Activated gamma-delta T cell (primary cell): Measurements from ENCODE around the gene FAT4.
A peak's percentile ranks its signal among the peaks of the same experiment; 100 is the strongest.

Experiments used
- DNase-seq: peaks from one replicate; lab custom pipeline; 2025; lab: John Stamatoyannopoulos, UW
- total RNA-seq, 2 donors: gene quantifications; one replicate each; lab custom pipeline; 2026; lab: John Stamatoyannopoulos, UW

Gene FAT4, protein sequence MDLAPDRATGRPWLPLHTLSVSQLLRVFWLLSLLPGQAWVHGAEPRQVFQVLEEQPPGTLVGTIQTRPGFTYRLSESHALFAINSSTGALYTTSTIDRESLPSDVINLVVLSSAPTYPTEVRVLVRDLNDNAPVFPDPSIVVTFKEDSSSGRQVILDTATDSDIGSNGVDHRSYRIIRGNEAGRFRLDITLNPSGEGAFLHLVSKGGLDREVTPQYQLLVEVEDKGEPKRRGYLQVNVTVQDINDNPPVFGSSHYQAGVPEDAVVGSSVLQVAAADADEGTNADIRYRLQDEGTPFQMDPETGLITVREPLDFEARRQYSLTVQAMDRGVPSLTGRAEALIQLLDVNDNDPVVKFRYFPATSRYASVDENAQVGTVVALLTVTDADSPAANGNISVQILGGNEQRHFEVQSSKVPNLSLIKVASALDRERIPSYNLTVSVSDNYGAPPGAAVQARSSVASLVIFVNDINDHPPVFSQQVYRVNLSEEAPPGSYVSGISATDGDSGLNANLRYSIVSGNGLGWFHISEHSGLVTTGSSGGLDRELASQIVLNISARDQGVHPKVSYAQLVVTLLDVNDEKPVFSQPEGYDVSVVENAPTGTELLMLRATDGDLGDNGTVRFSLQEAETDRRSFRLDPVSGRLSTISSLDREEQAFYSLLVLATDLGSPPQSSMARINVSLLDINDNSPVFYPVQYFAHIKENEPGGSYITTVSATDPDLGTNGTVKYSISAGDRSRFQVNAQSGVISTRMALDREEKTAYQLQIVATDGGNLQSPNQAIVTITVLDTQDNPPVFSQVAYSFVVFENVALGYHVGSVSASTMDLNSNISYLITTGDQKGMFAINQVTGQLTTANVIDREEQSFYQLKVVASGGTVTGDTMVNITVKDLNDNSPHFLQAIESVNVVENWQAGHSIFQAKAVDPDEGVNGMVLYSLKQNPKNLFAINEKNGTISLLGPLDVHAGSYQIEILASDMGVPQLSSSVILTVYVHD (N-terminal part only)
- 1.3 to 1.4 reads per million in 2 donors for total RNA-seq

DNA sequence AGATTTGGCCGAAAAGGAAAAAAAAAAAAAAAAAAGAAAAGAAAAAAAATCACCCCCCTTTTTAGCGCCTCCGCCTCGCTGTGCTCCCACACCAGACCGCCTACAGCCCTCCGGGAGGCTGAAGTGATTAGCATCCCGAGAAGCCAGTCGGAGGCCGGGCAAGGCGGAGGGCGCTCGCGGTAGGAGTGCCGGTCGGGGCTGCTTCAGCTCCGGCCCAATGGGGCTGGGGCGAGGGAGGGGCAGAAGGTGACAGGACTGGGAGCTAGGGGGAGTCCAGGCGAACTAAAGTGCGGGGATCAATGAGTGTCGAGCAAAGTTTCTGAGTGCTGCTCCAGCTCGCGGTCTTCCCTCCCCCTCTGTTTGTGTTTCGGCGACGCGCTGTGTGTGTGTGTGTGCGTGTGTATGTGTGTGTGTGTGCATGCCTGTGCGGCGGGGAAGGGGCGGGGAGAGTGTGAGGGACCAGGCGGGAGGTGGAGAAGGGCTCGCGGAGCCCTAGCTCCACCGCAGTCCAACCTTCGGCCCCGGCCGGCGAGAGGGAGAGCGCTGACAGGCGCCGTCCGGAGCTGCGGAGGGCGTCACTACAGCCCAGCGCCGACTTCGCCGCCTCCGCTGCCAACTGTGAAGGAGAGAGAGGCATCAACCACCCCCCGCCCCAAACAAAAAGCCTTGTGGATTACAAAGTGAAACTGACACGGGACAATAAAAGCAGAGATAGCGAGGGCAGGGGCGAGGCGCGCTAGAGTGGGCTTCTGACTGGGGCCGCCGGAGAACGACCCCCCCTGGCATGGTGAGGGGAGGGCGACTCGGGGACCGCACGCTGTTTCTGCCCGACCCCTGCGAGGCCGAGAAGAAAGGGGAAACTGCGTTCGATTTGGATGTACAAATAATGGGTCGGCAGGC lies at the start of gene FAT4:
TSS of gene FAT4 (plus strand) at position 280 of the 900 bp plus-strand sequence. CDS start 1,457 bp downstream, outside the sequence.
- peak; percentile 11 for DNase-seq

DNA sequence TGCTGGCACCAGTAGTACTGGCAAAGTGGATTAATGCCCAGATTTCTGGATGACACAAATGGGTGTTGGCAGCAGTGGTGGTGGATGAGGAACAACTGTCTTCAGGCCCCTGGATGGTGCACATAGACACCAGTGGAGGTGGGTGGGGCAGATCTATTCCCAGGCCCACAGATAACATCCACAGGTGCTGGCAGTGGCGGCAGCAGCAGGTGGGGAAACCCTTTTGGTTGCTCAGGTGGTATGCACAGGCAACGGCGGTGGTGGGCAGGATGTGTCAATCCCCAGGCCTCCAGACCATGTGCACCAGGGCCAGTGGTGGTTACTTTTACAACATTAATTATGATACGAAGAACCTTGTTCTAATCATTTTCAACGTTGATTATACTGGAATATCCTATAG lies 48.9 kb upstream of the FAT4 start:
- DNase-seq, result no peak

DNA sequence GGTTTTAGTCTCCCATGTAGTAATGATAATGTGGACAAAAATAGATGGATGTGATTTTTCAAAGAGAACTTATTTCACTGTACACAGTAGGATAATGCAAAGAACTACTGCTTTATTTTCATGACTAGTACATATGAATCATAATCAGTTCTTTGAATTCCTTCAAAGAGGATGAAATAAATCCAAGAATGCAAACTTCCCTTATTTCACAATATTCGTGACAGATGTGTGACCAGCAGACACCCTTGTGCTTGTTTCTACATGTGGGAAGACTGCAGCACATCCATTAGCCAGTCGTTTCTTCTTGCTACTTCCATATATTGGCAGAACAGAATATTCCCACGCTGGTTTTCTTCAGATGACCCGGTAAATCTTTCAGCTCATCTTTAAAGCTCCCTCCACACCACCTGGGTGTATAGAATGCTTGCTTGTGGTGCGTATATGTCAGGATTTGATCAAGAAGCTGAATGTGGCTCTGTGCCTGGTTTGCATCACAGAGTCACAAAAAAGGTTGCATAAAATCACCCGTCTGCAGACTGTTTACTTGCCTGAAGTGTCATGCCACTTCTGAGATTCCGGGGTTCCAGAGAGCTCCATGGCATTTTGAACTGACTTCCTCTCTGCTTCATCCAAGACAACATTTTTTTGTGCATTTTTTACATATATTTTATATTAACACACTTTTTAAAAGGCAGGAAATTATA lies 47.7 kb upstream of the FAT4 start:
- no peak for DNase-seq

DNA sequence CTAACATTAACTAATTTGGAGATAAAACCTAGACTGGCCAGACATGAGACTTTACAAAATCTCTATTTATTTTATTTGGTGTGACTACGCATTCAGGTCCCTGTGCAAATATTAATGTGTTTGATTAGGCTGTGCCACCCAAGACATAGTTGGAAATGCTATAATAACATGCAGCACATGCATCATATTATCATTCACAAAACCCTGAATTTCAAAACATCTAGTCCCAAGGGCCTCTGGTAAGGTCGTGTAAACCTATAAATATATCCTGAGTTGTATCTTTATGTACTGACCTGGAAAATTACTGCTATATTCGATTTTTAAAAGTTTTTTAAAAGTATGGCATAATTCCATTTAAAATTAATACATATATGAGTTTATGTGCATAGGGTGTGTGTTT lies 47.1 kb upstream of the FAT4 start:
- no peak for DNase-seq

DNA sequence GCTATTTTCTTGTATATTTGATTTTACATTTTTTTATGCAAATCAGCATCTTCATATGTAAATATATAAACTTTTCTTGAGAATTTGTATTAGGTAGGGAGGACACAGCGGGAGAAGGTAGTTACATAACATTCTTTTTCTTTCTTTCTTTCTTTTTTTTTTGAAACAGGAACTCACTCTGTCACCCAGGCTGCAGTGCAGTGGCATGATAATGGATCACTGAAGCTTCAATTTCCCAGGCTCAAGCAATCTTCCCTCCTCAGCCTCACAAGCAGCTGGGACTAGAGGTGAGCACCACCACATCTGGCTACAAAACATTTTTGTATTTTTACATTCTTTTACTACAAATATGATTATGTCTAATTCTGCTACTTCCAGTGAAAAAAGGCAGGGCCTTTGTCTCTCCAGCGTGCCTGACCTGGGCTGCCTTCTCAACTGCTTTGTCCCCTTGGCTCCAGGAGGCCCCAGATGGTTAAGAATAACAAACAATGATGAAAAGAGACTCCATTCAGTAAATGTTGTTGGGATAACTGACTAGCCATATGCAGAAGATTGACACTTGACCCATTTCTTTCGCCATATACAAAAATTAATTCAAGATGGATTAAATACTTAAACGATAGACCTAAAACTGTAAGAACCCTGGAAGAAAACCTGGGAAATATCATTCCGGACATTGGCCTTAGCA lies 46.5 kb upstream of the FAT4 start:
- DNase-seq, result no peak

DNA sequence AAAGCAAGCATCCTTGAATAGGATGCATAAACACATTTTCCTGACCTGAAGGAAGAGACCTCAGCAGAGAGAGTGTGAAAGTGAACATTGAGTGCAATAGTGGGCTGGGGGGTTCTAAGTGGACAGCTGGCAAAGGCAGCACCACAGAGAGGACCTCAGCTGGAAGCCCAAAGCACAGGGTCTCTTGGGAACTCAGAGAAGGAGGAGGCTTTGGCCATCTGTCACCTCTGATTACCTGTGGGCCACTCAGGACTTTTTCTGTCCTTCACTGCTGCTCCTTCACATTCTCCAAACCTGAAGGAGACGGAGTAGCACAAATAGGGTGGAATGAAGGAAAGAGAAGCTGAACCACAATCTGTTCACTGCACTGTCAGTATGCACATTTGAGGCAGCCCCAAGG lies 37.9 kb upstream of the FAT4 start:
- no peak for DNase-seq

DNA sequence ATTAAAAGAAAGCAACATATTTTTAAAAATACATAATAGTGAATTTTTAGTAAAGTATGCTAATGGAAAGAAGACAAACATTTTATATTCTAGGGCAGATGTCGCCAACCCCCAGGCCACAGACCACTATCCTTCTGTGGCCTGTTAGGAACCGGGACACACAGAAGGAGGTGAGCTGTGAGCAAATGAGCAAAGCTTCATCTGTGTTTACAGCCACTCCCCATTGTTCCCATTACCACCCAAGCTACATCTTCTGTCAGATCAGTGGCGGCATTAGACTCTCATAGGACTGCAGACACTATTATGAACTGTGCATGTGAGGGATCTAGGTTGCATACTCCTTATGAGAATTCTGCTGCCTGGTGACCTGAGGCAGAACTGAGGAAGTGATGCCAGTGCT lies 37.0 kb upstream of the FAT4 start:
- no peak for DNase-seq

DNA sequence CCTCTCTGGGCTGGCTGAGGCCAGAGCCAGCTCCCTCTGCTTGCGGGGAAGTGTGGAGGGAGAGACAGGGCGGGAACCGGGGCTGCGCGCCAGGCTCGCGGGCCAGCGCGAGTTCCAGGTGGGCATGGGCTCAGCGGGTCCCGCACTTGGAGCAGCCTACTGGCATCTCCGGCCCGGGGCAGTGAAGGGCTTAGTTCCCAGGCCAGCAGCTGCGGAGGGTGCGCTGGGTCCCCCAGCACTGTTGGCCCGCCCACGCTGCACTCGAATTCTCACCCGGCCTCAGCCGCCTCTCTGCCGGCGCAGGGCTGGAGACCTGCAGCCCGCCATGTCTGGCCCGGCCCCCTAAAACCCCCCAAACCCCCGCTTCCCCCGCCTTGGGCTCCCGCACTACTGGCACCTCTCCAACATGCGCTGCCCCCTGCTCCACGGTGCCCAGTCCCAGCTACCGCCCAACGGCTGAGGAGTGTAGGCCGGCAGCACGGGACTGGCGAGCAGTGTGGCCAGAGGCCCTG lies 33.8 kb upstream of the FAT4 start:
- DNase-seq, result peak; percentile 8

DNA sequence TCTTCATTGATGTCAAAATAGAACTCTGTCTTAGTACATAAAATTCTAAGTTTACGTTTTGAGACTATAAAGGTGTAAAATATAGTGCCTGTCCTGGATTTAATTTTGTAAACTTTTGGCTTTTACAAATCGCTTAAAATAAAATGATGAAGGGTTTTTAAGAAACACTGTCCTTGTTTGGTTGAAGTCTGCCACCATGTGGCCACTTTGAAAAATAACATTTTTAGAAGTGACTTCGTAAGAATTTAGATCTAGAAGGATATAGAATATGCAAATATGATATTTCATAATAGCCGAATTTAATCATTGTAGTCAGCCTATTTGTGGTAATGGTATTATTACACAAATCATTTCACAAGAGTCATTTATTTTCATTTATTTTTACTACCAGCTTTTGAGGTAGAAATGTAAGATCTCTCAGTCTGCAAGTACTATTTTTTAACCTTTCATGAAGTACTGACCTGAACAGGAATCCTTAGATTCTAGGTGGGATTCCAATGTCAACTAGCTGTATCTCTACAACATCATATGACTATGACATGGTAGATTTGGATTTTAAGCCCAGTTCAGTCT lies 31.0 kb upstream of the FAT4 start:
- DNase-seq, result no peak

DNA sequence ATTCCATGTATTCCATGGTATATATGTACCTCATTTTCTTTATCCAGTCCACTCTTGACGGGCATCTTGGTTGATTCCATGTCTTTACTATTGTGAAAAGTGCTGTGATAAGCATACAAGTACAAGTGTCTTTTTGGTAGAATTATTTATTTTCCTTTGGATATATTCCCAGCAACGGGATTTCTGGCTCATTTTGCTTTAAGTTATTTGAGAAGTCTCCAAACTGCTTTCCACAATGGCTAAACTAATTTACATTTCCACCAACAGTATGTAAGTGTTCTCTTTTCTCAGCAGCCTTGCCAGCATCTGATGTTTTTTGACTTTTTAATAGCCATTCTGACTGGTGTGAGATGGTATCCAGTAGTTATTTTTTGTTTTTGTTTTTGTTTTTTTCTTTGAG lies 17.6 kb upstream of the FAT4 start:
- no peak for DNase-seq

DNA sequence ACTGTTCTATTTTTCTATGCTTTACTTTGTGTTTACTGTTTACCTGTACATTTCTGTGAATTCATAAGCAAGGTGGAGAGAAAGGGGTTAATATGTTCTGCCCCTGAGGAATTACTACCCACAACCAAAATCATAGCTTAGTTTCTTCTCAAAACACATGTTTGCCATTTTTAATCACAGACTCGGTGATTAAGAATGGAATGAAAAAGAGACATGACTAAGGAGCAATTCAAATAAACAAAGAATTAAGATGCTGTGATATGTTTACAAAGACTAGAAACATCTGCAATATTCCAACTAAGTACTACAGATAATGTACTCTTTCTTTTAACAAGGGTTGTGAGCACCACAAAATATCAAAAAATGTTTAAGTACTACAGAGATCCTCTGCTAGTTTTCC lies 11.7 kb upstream of the FAT4 start:
- DNase-seq, result no peak

DNA sequence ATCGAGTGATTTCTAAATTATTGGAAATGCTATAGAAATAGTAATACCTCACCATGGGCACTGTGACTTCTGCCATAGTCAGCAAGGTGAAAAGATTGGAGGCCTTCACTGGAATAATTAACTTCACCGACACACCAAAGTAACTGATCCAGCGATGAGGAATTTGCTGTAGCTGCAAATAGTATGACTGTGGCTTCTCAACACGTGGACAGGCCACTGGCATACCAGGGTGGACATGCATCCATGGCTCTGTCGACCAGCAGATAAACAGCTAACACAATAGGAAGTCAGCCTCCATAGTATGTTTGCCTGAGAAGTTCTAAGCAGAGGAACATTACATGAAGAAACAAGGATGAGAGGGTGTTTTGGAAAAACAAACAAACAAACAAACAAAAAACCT lies 10.9 kb upstream of the FAT4 start:
- no peak for DNase-seq

DNA sequence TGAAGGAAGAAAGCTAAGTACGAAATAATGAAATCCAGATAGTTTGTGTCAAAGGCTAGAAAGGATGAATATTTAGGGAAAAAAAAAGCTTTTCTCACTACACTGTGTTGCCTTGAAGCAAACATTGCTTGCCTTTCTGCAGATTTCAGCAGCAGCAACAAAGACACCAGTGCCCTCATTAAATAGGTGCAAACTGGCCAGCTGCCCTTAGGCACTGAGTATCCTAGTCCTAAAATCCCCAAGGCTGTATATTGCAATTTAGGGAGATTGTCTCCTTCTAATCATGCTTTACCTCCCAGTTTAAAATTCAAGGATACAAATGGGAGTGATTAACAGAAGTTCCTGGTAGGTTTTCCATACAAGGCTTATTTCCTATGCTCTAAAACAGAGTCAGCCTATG lies 8.6 kb upstream of the FAT4 start:
- DNase-seq, result no peak

DNA sequence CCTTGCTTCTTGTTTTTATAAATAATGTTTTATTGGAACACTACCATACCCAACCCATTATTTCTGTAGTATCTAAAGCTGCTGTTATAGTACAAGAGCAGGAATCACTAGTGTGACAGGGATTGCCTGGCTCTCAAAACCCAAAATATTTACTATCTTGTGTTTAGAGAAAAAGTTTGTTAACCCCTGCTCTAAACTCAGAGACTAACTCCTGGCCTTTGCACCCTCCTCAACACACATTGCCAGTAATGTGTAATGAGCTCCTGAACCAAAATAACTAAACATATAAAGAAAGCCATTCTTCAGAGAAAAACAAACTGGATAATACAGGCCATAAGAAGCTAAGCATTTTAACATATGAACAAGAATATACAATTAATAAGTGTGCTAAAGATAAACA lies 8.2 kb upstream of the FAT4 start:
- DNase-seq, result no peak

DNA sequence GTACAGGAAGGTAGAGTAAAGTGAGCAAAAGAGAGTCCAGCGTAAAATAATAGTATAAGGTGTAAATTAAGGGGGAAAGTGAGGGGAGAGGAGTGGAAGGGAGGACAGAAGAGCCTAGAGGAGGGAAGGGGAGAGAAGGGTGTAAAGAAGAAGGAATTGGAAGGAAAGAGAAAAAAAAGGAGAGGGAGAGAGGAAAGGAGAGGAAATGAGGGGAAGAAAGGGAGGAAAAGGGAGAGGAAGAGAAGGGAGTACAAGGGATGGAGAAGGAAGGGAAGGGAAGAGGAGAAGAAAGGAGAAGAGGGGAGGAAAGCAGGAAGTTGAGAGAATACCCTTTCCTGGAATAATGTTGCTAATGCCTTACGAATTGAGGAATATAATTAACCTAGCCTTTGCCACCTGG lies 3.3 kb upstream of the FAT4 start:
- no peak for DNase-seq

DNA sequence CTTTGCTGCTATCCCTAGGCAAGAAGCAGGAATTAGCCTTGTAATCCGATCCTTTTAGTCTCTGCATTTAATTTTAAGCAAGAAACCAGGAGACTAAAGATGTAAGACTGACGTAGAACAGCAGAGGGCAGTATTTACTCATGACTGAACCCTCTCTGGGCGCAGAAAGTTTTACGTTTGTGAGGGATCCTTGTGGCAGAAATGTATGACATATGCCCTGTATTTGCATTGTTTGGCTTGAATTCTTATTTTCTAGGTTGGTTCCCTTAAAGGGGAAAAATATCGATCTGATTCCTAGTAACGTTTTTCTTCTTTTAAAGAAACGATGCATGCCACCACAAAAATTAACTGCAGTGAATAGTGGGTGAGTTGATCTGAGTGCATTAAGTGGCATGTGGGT lies 1.3 kb upstream of the FAT4 start:
- DNase-seq, result no peak

DNA sequence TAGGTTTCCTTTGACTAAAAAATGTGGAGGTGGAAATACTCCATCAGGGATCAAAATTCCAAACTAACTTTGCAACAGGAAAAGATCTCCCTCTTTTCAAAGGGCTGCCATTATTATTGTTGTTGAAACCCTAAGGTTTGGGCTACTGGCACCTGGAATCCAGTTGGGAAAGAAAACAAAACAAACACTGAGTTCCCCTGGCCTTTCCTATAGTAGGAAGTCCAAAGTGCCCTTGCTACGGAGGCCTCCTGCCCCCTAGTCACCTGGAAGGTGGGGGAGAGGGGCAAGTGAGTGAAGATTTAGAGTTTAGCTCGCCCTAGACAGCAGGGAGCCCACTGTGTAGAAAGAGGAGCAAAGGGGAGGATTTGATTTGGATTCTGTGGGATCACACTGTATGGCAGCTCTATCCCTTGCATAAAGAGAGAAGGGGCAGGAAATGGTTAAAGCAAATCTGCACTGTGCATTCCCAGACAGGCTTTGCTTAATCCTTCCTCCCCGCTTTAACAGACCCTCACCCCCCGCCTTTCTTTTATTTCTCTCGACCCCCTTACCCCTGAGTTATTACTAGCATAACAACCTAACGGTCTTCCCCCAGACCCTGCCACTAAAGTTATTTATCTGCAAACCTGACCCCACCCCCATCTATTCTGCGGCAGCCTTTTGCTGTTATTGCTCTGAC lies 627 bp upstream of the FAT4 start:
- DNase-seq, result no peak

DNA sequence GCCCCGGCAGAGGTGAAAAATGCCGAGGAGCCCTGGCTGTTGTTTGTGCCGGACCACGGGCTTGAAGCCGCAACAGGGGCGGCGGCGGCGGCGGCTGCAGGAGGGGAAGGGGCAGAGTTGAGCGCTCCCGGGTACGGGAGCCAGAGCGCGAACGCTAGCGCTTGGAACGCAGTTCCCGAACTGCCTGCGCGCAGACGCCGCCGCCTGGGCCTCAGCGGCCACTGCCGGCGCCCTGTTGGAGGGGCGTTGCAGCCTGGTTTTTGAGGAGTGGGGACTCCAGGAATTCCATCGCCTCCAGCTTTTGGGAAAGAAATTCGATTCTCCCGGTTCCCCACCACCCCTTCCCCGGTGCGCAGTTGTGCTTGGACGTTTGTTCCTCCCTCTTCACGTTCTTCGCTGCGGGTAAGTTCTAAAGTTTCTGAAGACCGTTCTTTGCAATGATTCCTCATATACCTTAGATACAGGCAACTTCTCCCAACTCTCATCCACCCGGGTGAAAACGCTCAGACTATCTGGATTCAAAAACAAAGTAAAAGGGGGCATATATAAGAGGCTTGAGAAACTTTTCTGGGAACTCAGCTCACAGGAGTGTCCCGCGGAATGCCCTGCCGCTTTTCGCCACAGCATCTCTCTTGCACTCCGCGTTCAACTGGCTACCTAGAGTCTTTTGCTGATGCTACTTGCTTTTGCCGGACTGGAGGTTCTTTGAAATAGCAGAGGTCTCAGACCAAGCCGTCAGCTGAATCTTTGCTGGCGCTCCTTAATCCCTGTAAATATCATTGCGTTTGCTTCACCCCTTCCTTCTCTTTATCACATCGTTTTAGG lies 1.0 kb downstream of the FAT4 start:
- no peak for DNase-seq

DNA sequence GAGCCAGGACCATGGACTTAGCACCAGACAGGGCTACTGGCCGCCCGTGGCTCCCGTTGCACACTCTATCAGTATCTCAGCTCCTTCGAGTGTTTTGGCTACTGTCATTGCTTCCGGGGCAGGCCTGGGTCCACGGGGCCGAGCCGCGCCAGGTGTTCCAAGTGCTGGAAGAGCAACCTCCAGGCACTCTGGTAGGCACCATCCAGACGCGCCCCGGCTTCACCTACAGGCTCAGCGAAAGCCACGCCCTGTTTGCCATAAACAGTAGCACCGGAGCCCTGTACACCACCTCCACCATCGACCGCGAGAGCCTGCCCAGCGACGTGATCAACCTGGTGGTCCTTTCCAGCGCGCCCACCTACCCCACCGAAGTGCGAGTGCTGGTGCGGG lies 1.6 kb downstream of the FAT4 start:
- peak; percentile 5 for DNase-seq
